Measurements from ENCODE around the gene C5orf34.
"Not testable (repeated sequence)": the region's sequence is repeated elsewhere in the genome, so short reads cannot be mapped to it uniquely, and the experiment has no call there.

C5orf34 gene, protein sequence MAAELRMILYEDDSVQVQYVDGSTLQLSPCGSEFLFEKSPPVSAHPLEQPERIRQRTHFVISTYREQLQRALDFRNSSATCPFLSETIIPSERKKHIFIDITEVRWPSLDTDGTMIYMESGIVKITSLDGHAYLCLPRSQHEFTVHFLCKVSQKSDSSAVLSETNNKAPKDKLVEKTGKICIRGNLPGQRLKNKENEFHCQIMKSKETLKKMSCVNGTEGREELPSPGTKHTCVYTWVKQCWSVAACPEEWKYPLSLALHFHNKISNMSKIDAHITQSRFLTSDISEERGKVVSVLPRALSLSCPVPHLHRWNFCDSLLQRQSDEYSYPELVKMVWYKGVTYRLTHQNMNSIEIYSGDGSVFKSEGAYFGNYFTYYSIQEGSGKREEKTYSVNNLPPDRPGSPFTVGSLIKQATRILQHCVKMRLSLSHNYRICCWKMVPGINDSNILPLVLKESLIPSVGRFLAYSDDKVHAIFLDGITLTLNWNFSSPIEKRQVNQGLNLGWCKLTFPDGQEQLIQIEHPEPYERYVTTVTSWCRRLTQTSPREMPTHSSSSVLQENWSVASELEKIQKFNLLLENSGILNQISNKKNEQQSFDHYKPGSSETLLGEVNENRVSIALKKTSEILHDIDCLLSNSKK

DNA sequence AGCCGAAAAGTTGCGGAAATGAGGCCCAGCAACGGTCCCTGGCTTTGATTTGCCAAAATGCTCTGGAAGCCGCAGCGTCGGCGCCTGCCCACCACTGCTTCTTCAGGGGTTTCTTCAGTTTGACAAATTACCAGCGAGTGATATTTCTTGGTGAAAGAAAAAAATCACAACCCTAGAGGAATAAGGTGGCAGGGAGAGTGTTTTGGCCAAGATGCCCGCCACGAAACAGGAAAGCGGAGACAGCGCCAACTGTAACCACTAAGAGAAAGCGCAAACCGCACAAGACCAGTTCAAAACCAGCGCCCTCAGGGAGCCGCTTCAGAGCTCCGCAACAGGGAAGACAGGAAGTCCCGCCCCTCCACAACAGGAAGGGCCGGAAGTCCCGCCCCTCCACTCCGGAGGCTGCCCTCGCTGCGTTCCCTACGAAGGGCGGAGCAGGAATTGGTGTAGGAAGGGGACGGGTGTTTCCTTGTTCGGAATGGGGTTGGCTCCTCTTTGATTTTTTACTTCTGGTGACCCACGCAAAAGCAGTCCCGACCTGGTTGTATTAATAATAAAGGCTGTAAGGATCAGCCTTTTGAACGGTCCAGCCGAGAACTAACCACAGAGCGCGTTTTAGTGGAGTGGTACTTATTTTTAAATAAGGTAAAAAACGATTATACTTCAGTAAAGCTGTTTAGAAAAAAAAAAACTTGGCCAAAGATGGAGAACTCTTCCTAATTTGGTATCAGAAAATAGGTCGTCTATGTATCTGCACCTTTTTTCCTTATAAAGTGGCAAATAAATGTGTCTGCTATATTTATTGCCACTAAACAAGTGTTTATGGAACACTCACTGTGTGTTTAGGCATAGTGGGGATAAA lies at the start of gene C5orf34:
C5orf34 (minus strand) TSS at position 333 of the 862 bp plus-strand sequence. CDS start 5,809 bp downstream, outside the sequence.
- DNase-seq (ENCODE audit: low read depth) = peak; percentile 94

DNA sequence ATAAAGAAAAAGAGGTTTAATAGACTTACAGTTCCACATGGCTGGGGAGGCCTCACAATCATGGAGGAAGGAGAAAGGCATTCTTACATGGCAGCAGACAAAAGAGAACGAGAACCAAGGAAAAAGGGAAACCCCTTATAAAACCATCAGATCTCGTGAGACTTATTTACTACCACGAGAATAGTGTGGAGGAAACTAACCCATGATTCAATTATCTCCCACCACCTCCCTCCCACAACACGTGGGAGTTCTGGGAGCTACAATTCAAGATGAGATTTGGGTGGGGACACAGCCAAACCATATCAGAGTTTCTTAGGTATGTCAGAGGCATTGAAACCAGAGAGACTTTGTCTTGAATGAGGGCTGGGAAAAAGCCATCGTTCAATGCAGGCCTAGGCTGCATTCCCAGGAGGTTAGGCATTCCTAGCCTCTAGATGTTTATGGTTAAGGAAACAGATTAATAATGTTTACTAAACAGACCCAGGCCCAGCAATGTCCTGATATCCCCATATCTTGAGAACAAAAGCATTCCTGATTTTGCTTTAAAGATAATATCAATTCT lies 49.4 kb upstream of the C5orf34 start:
- no peak for DNase-seq (ENCODE audit: low read depth)

DNA sequence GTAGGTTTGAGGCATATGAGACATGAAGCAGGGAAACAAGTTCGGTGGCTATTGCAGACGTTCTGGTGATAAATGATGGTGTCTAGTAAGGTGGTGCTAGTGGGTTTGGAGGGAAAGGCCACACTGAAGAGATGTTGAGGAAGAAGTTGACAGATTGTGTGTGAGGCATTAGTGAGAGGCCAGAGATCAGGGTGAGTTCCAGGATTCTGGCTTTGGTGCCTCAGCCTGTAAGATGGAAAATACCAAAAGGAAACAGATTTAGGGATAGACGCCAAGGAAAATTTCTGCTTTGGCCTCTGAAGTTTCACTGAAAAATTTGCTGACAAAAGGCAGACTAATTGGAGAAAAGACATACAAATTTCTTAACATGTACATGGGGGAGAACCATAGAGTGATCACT lies 48.4 kb upstream of the C5orf34 start:
- no peak for DNase-seq (ENCODE audit: low read depth)

DNA sequence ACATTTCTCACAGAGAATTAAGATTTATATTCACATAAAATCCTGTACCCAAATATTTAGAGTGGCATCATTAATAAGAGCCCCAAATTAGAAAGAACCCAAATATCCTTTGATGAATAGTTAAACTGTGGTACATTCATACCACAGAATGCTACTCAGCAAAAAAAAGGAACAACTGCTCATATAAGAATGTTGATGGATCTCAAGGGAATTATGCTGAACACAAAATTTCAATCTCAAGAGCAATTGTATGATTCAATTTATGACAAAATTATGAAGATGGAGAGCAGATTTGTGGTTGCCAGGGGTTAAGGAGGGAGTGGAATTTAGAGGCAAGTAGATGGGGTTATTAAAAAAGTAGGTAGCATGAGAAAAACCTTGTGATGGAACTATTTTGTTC lies 46.4 kb upstream of the C5orf34 start:
- DNase-seq (ENCODE audit: low read depth) = no peak

DNA sequence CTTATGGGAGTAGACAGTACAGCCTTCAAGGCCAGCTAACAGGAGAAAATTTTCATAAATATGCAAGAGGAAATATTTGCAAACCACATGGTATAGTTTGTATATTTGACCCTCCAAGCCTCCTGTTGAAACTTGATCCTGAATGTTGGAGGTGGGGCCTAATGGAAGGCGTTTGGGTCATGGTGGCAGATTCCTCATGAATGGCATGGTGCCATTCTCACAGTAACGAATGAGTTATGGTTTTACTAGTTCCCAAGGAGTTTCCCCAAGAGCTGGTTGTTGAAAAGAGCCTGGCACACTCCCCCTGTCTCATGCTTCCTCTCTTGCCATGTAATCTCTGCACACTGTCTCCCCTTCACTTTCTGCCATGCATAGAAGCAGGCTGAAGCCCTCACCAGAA lies 45.2 kb upstream of the C5orf34 start:
- DNase-seq (ENCODE audit: low read depth) = no peak

DNA sequence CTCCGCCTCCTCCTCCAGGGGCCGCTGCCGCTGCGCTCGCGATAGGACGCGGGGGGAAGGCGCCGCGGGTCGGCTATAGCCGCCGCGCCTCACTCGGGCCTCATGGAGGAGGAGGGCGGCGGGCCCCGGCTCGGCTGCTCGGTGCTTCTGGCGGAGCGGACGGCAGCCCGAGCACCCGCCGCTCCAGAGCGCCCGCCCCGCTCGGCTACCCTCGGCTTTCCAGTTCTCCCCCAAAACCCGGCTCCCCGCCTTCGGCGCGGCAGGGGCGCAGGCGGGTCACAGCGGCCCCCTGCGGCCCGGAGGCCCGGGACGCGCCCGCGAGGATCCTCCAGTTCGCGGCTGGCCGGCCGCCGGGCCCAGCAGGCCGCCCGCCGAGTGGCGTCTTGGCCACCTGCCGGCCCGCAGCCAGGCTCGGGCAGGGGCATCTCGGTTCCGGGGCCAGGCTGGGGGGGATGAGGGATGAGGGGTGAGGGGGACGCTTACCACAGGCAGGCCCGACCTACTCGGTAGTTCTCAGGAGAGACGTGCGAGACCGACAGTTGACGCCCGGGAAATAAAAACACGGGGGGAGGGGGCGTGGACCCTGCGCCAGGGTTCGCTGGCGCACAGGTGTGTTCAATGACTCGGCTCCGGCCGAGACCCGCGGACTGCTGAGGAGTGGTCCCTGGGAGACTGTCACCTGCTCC lies 42.1 kb upstream of the C5orf34 start, which contains the start of gene PAIP1:
PAIP1 (minus strand) TSS at position 221 of the 686 bp plus-strand sequence. CDS start 231 bp downstream, outside the sequence.
- DNase-seq (ENCODE audit: low read depth) = peak; percentile 43

DNA sequence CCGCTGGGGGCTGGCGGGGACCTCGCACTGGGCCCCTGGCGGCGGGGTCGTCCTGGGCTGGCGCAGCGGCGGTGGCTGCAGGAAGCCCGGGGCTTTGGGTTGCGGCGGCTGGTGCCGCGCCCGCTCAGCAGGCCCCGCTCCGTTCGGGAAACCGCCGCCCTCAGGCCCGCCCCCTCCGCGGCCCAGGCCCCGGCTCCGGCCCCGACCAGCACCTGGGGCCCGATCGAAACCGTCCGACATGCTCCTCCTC lies 41.6 kb upstream of the C5orf34 start:
- DNase-seq (ENCODE audit: low read depth) = peak; percentile 52

DNA sequence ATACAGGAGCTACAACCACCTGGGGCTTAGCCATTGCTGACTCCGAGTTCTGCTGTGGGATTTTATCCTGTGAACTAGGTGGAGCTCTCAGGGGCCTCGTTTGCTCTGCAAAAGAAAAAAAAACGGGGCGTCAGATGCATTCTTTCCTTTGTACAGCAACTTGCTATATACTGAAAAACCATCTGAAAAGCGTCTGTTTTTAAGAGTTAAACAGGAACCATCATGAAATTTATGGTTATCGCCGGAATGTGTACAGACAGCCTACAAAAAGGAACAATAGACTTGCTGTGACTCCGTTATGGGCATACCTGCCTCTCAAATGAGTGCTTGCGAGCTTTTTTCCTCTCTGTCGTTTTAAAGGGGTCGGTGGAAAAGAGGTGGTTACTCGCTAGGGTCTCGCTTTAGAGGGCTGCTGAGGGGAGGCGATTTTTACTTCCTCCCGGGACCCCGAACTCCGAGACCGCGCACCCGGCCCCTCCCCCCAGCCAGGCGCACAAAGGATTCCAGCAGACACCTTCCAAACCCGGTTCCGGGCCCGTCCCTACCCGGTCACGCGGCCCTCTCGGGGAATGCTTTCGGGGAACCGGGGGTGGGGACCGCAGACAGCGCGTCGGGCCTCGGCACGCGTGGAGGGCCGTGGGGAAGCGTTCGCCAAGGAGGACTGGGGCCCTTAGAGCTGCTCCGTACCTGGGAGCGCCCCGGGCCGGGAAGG lies 41.1 kb upstream of the C5orf34 start:
- DNase-seq (ENCODE audit: low read depth) = peak; percentile 8

DNA sequence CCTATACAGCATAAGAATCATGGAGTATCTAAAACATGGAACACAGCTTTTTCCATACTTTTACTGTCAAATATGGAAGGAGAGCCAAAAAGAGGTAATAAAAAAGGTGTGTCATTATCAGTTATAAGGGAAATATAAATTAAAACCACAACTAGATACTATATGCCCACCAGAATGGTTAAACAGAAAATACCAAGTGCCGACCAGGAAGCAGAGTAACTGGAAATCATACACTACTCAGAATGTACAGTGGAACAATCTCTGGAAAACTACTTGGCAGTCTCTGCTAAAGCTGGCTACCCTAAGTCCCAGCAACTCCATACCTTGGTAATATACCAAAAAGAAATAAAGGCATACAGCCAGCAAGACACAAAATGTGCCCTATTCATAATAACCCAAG lies 39.5 kb upstream of the C5orf34 start:
- DNase-seq (ENCODE audit: low read depth) = no peak

DNA sequence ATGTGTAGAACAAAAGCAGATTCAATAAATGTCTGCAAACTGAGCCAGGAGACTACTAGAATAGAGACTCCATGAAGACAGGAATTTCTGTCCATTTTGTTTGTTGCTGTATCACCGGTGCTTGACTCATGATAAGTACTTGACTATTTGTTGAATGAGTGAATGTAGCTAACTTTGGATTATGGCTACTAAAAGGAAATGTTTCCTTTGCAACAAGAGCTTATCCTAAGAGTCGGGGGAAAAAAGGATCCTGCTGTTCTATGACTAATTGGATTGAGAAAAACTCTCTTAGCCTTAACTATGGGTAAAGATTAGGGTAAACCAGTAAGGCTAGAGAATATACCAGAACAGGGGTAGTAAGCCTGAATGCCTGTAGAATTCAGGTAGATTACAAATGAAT lies 38.4 kb upstream of the C5orf34 start:
- DNase-seq (ENCODE audit: low read depth) = no peak

DNA sequence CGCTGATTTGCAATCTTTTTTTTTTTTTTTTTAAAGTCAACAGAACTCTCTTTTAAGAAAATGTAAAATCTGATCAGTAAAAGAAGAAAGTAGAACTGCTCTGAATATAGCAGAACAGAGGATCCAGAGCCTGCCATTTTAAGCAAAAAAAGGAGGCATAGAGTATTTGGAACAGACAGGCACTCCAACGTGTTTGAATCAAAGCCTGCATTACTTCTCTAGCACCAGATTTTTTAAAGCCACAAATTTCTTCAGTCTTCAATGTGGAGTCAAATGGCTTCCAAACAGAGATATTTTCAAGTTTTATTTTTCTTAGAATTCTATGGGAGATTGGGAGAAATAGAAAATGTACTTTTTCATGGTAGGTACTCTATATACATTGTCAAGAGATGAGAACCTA lies 36.8 kb upstream of the C5orf34 start:
- DNase-seq (ENCODE audit: low read depth) = no peak

DNA sequence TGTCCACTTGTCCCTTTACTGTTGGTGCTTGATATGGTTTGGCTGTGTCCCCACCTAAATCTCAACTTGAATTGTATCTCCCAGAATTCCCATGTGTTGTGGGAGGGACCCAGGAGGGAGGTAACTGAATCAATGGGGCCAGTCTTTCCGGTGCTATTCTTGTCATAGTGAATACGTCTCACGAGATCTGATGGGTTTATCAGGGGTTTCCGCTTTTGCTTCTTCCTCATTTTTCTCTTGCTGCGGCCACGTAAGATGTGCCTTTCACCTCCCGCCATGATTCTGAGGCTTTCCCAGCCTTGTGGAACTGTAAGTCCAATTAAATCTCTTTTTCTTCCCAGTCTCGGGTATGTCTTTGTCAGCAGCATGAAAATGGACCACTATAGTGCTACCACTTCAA lies 34.3 kb upstream of the C5orf34 start:
- DNase-seq (ENCODE audit: low read depth) = not testable (repeated sequence)

DNA sequence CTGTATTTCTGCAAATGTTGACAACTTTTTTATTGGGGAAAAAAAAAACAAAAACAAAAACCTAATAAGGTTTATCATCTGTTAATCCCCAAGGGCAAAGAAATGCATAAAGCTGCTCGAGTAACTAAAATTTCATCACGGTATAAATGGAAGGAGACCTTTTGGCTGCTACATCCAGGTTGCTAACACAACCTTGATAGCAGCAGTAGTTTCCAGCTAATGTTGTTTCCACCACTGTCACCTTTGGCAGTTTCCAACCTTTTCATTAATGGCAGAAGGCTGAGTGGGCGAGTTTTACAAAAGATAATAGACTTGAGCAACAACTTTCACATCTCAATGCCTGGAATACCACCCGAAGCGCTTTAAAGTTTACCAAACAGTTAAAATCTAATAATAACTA lies 33.4 kb upstream of the C5orf34 start:
- DNase-seq (ENCODE audit: low read depth) = no peak

DNA sequence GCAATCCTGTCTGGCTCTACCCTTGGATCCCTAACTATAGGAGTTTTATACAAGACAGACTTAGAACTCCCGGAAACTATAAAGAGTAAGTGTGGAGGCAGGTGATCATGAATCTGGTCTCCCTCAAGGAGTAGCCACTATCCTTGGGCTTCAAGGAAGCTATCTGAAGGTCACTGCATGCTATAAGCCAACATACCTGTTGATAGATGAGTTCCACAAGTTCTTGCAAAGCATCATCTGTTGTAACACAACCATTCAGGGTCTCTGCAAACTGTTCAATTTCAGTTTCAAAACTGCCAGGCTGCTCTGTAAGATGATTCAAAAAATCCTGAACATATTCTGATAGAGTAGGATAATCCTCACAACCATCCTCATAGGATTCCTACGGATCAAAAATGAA lies 32.6 kb upstream of the C5orf34 start:
- no peak for DNase-seq (ENCODE audit: low read depth)

DNA sequence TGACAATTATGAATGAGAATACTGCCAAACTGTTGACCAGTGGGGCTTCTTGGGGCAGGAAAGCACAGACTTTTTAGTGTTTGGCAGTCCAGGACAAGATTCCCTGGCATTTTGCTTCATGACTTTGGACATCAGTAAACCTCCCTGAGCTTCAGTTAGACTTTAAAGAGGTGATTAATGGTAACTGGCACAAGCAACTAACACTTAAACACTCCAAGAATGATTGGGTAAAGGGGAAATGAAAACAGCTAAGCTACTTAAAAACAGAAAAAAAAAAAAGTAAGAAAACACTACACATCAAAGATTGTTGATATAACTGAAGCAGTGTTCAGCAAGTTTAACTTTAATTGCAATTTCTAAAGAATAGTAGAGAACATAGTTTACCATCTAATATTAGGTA lies 28.5 kb upstream of the C5orf34 start:
- no peak for DNase-seq (ENCODE audit: low read depth)

DNA sequence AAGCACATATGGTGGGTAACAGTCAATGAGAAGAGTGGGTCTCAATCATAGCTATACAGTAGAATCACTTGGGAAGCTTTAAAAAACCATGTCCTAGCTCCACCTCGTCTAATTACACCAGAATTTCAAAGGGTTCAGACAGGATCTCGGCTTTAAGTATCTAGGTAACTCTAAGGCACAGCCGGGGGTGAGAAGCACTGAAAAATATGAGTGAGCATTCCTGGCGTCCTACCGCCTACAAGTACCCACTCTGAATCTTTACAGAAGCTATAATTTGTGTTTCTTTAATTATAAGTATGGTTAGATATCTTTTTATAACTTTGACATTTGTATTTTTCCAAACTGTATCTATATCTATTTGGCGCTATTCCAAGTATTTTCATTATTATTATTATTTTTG lies 25.8 kb upstream of the C5orf34 start:
- DNase-seq (ENCODE audit: low read depth) = no peak

DNA sequence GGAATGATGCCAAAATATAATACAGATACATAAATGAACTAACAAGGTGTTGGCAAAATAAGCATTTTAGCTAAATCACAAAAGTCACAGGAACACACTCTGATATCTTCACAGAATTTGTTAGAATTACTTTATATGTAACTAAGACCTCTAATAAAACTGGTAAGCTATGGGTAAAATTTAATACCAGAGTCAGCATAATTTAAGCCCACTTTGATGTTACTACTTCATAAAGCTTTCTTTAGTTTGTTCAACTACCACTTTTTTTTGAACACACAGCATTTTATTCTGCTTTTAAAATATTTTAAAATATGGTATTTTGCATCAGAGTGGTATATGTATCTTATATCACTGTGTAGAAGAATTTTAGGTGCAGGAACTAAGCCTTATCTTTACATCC lies 22.0 kb upstream of the C5orf34 start:
- no peak for DNase-seq (ENCODE audit: low read depth)

DNA sequence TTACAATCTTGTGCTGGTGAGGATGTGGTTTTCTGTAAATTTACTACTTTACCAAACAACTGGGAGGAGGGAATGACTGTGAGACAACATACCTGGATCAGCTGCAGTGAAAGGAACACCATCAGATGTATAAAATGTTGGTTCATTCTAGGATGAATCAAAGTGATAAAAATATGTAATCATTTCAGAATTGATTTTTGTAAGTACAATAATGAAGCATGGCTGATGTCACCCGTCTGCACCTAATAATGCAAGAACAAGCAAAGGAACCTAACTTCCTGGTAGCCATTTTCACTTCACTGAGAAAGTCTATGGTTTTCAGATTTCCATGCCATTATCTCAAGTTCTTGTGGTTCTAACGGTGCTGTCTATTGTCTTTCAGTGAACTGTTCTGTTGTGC lies 18.7 kb upstream of the C5orf34 start:
- DNase-seq (ENCODE audit: low read depth) = no peak

DNA sequence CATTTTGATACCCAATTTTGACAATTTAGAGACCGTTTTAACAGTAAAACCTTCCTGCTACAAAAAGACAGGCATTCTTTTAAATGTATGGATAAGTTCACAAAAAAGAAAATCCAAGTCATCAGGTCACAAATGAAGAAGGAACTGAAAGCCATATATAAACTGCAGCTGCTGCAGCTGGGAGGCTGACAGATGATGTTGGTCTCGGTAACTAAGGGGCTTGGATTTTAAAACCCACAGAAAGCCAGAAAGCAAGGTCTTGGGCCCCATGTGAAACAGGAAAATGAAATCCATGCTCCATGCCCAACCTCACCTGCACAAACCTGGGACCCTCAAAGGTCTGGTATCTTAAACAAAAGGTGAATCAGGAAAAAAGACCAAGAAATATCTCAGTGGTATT lies 15.7 kb upstream of the C5orf34 start:
- DNase-seq (ENCODE audit: low read depth) = no peak

DNA sequence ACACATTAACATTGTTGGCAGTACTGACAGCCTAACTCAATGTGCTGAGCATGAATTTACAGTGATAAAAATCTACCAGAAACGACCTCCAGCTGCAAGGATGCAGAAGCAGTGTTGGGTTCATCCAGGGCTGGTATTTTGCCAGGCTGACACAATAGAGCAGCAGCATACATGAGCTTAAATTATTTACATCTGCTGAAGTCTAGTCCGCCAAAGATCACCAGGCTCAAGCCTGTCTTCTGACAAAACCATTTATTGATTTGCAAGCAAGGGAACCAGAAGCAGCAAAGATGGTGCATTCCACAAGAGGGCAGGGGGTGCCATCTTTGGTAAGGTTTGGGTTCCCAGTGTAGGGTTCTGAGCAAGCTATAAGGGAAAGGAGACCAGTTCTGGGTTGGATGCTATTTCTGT lies 8.7 kb upstream of the C5orf34 start:
- DNase-seq (ENCODE audit: low read depth) = no peak

DNA sequence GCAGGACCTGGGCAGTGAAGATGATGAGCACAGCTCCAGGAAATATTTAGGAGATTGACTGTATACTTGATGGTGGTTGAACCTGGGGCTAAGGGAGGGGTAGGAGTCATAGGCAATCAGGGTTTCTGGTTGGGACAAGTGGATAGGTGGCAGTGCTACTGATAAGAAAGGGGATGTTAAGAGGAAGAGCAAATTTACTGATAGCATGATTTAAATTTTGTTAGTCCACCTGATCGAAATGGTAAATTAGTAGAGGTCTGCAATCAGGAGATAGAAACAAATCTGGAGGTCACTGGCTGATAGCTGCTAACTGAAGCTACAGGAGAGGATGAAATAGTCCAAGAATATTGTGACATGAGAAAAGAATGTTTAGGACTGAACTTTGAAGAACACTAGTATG lies 5.7 kb upstream of the C5orf34 start:
- DNase-seq (ENCODE audit: low read depth) = no peak
